AG10803 (cell line): Measurements from ENCODE around the gene SPAG8.

Experiments
- DNase-seq: peaks from one replicate; pipeline ENCODE4 v3.0.0; 2010; ENCODE audit warnings: low read depth
- H3K4me3 ChIP-seq: 2 replicates; pipeline ENCODE4 v1.5.1; 2011; ENCODE audit warnings: mild to moderate bottlenecking, low read length, control low read depth
- TF ChIP-seq, protein P1 (sequence below): conservative IDR thresholded peaks from 2 replicates; pipeline ENCODE4 v1.5.1; 2011; ENCODE audit warnings: mild to moderate bottlenecking, low read length, control low read depth, inconsistent platforms

Gene SPAG8

DNA sequence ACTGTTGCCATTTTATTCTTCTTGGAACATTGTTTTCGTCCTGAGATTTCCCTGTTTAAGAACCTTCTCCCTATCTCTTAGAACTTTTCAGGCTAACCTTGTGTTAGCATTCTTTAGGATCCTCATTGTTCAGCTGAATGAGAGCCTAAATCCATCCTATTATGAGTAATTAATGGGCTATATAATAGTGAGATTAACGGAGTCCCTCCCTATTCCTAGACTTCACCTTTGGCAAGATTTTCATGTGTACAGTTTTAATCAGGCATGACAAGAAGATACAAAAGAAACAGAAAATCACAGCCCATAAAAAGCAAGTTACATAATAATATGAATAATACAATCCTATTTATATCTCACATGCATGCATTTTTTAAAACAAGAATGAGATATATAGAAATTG is 48.9 kb downstream of the SPAG8 start:
- no peak overlapping the region for H3K4me3 ChIP-seq
- DNase-seq = no peak
- TF ChIP-seq, protein P1, sequence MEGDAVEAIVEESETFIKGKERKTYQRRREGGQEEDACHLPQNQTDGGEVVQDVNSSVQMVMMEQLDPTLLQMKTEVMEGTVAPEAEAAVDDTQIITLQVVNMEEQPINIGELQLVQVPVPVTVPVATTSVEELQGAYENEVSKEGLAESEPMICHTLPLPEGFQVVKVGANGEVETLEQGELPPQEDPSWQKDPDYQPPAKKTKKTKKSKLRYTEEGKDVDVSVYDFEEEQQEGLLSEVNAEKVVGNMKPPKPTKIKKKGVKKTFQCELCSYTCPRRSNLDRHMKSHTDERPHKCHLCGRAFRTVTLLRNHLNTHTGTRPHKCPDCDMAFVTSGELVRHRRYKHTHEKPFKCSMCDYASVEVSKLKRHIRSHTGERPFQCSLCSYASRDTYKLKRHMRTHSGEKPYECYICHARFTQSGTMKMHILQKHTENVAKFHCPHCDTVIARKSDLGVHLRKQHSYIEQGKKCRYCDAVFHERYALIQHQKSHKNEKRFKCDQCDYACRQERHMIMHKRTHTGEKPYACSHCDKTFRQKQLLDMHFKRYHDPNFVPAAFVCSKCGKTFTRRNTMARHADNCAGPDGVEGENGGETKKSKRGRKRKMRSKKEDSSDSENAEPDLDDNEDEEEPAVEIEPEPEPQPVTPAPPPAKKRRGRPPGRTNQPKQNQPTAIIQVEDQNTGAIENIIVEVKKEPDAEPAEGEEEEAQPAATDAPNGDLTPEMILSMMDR = no peak

DNA sequence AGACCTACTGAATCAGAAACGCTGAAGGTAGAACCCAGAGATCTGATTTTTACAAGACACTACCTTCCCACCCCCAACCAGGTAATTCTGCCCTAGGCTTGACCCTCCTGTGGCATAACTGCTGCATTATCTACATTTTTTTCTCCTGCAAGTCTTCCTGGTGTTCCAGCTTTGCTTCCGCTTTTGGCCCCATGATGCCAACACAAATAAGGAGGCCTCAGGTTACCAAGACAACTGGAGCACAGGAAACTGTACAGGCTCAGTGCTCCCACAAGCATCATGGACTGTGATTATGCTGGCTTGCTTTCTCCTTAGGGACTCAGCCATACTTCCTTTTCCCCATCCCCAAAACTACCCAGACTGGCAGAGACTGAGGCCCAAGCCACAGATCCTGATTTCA is 51.4 kb downstream of the SPAG8 start:
- H3K4me3 ChIP-seq = no peak overlapping the region
- no peak for DNase-seq
- TF ChIP-seq, protein P1 = no peak

DNA sequence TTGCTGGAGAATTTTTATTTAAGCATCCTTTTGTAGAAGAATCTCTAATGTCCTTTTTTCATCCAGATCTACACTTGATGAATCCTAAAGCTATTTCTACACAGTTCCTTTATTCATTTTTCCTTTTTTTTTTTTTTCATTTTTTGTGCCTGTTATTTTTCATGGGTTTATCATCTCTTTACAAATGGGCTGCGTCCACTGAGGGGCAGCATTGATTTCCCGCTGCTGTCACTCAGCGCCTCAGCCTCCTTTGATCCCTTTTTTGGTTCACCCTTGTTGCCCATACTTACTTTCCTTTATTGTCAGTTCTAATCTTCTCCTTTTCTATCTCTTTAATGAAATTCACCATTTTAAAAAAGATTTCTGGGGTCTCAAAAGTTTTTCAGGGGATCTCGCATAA is 52.3 kb downstream of the SPAG8 start:
- TF ChIP-seq, protein P1 = no peak
- H3K4me3 ChIP-seq = no peak overlapping the region
- DNase-seq = no peak
